ENCODE results near the gene OXER1.

GRCh38 chr2:42764901-42765300, 966 bp upstream of the OXER1 start:
- TF ChIP-seq GATA2 (IDR thresholded peaks at IDR 0.05; ENCODE audit: low read depth, low read length) = no peak
- TF ChIP-seq GATA3 (IDR thresholded peaks at IDR 0.05; ENCODE audit: low read depth, low read length) = no peak
